NCI-H2227 treated with DMSO at 0.1 percent for 48 hours (cell line): Measurements from ENCODE around the gene SGPL1.

Experiments
- DNase-seq: peaks from one replicate; lab custom pipeline; 2025; lab: John Stamatoyannopoulos, UW

The SGPL1 gene

GRCh38 chr10:70925377-70926225, 109.9 kb downstream of the SGPL1 start:
- no peak for DNase-seq

- DNase-seq: no peak
These were observed 110.7 kb downstream of the SGPL1 start for GRCh38 chr10:70926226-70927000.

DNA sequence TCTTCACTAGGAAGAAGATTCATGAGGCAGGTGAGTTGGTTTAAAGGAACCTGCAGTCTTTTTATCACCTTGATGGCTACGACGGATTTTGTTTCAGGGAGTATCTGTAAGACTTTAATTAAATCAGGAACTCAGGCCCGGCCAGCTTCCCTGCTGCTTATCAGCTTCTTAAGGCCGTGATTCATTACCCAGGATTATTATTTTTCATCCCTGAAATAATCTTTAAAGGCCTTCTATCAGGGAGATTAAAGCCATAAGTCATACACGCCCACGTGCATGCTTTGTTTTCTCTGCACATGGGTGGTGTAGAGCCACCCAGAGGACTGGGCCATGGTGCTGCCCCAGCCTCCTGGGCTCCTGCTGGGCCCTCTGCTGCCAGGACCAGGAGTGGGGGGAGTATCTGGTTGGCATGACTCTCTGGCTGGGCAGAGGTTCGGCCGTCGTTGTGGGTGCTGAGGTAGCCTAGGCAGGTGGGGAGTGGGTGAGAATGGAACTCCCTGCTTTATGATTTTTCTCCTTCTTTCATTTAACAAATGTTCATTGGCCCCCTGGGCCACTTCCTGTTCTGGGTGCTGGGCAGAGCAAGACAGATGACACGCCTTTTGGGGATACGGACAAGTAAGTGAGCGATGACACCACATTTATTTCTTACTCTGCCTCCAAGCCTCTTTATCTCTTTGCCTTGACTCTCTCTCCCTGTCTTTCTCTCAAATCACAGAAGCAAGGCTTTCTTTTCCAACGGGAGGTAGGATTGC, 111.6 kb downstream of the SGPL1 start:
- DNase-seq: no peak

DNA sequence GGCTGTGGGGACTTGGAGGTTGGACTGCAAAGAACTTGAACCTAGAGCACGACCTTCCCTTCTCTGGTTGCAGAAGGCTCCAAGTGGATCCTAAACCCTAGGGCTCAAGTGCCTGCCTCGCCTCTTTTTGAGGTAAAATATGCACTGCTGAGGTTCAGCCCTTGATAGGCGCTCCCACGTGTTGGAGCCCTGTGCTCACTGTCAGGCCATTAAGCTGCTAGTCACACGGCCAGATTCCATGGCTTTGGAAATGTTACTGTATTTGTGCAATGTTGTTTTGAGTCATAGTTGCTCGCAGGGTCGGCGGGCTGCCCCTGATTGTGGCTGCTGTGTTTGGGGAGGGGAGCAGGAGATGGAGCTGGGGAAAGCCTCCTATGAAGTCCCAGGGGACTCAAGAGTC, 112.4 kb downstream of the SGPL1 start:
- no peak for DNase-seq

GRCh38 chr10:70930263-70931000, 114.7 kb downstream of the SGPL1 start:
- DNase-seq: no peak
